ENCODE results near the gene PHC2.

GRCh38 chr1:33439662-33440061 is 8.8 kb upstream of the PHC2 start:
- no peak for TF ChIP-seq CTCF (IDR thresholded peaks at IDR 0.05; ENCODE audit: poor library complexity)
- TF ChIP-seq EZH2phosphoT487 (IDR thresholded peaks at IDR 0.05; ENCODE audit: low read depth, severe bottlenecking, unreplicated experiment), result no peak
